ENCODE results near the gene GPR87. TPM values are rescaled to one million over a fixed set of nuclear protein-coding genes. Genes with fewer than 3 reads are reported as not detected.

Gene GPR87
- total RNA-seq, 2 donors from 2014 or later: not detected

DNA sequence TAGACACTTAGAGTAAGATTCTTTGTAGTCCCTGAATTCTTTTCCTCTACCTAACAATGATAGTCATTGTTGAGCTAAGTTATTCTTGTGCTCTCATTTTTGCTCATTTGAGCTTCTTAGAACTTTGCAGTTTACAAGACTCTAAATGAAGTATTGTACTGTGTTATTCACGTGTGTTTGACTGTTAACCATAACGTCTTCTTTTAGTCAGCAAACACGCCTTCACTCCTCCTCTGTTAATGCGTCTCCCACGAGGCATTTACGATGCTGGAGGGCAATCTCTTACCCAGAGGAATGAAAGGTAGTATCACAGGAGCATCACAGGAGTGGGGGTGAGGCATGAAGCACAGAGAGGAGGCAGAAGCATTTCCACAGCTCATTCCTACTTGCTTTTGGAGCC is 23.5 kb downstream of the GPR87 start:
- intact Hi-C loops (cut with DNase I, micrococcal nuclease): no loop called here
- DNase-seq (no peak), ATAC-seq (no peak)

DNA sequence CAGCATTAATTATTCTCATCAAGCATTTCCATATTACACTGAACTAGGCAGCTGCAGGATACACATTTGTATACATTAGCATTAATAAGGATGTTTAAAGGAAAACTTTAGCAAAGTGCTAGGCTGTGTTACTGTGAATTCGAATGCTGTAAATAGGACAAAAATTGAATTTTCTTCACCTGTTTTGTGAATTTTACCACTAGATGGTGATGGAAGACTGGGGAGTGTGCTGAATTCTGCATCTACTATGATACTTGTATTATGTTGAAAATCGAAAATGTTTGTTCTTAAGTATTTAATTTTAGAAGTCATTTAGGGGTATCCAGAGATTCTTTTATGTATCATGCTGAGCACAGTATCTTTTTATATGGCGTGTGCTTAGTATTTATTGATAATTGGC is 25.9 kb downstream of the GPR87 start:
- intact Hi-C loops (cut with DNase I, micrococcal nuclease): no loop called here
- no peak for DNase-seq
- ATAC-seq: no peak

DNA sequence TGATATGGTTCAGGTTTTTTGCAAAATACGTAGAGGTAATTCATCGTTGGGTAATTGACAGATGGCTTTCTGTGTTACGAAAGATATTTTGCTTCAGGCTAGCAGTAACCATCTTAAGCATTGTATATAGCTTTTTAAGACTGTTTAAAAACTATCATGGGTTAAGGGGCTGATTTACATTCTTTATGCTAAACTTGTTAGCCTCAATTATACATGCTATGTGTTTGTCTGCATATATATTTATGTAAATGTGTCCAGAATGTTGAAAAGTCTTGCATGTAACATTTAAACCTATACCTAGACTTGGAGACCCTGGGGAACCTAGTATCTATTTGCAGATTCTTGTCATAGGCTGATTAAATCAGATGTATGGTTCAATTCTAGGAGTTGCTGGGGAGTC is 27.2 kb downstream of the GPR87 start:
- intact Hi-C loops (cut with DNase I, micrococcal nuclease): loop anchor here in 1 of 2 donors (10.0 kb wide), 1 partner anchor 65 kb away; no protein-coding TSS in a partner anchor
- no peak for ATAC-seq

DNA sequence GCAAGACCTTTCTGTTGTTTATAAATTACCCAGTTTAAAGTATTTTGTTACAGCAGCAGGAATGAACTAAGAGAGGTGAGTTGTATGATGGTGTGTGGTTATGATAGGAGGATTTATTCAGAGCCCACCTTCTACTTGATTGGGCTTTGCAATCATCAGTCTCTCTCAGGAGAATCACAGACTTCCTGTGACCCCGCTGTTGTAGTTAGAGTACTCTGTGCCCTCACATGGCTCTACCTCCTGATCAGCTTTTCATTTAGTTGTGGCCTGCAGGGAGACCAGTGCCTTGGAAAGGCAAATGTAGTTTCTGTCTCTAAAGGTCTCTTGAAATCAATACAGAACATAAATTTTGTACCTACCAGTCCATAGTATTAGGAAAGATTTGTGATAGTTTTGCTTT is 30.7 kb downstream of the GPR87 start:
- ATAC-seq (no peak), DNase-seq (no peak)
- intact Hi-C loops (cut with DNase I, micrococcal nuclease): loop anchor here in 1 of 2 donors (10.0 kb wide), 1 partner anchor 61 kb away; no protein-coding TSS in a partner anchor

More for the DNA sequence above, 27.2 kb downstream of the GPR87 start:
- no peak for DNase-seq

DNA sequence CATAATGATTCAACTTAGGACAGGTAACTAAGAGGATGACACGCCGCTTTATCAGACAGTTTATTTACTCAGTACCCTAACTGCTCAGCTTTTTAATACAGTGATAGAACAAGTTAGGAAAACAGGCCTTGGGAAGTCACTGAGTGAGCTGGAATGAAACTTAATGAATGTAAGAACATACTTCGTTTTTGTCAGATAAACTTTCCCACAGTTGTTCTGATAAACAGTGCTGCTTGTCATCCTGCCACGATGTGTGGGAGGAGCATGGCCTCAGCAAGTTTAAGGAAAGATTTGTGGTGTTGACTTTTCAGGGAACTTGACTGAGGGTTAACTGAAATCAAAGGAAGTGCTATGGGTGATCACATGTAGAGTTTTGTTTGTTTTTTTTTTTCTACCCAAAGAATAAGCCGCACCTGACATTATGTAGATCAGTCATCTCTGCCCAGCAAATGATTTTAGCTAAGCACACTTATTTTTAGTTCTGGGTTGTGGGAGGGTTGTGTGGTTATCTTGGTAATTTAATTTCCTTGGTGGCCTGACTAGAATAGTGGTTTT is 32.6 kb downstream of the GPR87 start:
- intact Hi-C loops (cut with DNase I, micrococcal nuclease): loop anchor here (5.0 to 10.0 kb wide), 2 partner anchors 59 to 117 kb away; no protein-coding TSS in a partner anchor
- ATAC-seq (peak; percentile 69), DNase-seq (no peak)

DNA sequence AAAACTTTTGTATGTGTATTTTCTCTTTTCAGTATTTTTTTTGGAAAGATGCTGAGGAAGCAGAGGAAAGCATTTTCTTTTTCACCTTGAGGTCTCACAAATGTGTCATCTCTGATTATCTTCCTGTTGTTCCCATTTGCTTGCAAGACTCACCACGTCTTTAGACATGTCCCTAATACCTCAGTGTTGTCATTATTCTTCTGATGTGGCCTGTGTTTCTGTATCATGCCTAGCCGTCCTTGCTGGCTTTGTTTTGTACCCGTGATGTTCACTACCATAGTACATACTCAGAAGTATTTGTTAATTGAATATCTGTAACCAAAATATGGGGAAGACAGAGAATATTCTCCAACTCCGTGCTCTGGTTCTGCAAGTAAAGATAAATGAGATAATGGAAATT is 33.2 kb downstream of the GPR87 start:
- ATAC-seq (no peak), DNase-seq (no peak)
- intact Hi-C loops (cut with DNase I, micrococcal nuclease): loop anchor here (5.0 to 10.0 kb wide), 2 partner anchors 59 to 116 kb away; no protein-coding TSS in a partner anchor

DNA sequence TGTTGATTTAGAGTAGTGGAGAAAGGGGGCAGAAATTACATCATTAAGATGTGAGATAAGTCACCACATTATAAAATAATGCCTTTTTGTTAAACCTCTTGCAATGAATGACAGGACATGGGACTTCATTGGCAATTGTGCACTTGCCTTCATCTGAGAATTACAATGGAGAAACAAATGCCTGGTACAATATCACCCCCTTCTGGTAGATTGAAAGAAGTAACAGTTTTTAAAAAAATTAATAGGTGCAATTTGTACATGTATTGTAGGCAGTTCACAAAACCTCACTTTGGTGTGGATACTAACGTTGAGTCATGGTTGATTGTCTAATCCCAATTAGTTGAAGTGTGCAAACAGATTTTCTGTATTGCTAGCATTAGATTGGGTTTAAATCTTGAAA is 33.7 kb downstream of the GPR87 start:
- intact Hi-C loops (cut with DNase I, micrococcal nuclease): loop anchor here (5.0 to 10.0 kb wide), 2 partner anchors 58 to 116 kb away; no protein-coding TSS in a partner anchor
- peak; percentile 59 for ATAC-seq

DNA sequence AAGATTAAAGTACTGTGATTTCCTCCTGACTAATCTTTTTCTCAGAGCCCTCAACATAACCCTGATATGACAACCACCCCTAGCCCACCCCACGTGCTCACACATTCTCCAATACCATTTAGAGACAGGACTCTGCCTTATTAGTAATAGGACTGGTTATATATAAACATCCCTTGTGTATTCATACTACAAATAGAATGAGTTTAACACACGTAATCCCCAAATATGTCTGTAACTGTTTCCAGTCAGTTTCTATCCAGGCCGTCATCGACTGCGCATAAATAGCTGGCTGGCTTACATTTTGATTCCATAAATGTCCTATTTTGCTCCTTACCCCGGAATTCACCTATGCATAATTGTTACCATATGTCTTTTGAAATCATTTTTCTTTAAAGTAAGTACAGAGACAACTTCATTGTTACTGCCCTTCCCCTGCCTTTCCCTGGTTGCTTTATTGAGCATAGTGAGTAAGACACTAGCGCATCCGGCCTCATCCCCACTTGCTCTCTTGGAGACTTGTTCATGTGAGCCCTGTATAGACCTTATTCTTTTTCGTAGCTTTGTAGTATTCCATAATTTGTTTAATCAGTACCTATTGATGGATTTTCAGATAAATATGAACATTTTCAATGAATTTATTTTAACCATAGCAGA is 34.8 kb downstream of the GPR87 start:
- no peak for ATAC-seq
- intact Hi-C loops (cut with DNase I, micrococcal nuclease): loop anchor here (2.0 to 10.0 kb wide), 3 partner anchors 51 to 114 kb away; no protein-coding TSS in a partner anchor
- no peak for DNase-seq

More for the DNA sequence above, 33.7 kb downstream of the GPR87 start:
- no peak for DNase-seq

DNA sequence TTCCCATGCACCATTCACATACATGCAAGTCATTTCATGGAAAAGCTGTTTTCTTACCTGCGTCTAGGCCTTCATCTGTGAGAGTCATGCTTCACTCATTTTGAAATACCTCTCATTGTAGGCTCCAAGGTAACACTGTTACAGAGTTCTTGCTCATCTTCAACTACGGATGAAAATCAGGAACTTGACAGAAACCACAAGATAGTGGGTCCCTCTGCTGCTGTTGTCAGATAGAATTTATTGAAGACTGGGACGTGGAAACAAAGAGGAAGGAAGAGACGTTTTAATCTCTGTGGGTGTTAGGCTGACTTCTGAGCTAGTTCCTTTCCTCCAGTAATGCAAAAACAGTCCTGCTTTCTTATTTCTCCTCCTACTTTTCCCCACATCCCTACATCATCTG is 38.4 kb downstream of the GPR87 start, which contains the start of gene P2RY14:
P2RY14 (minus strand) TSS at position 313 of the 400 bp plus-strand sequence. CDS start 64,226 bp downstream, outside the sequence.
- intact Hi-C loops (cut with DNase I, micrococcal nuclease): no loop called here
- DNase-seq (no peak), ATAC-seq (no peak)

DNA sequence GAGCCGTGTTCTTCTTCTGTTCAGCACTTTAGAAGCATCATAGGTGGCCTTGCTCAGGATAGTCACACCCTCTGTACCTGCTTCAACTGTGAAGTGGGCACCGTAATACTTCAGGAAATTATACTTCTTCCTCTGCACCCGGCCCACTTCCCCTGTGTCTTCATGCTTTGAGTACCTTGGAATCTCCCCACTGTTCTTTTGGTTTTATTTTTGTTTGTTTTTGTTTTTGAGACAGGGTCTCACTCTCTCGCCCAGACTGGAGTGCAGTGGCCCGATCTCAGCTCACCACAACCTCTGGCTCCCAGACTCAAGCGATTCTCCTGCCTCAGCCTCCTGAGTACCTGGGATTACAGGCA is 40.0 kb downstream of the GPR87 start:
- ATAC-seq (no peak), DNase-seq (no peak)
- intact Hi-C loops (cut with DNase I, micrococcal nuclease): no loop called here

DNA sequence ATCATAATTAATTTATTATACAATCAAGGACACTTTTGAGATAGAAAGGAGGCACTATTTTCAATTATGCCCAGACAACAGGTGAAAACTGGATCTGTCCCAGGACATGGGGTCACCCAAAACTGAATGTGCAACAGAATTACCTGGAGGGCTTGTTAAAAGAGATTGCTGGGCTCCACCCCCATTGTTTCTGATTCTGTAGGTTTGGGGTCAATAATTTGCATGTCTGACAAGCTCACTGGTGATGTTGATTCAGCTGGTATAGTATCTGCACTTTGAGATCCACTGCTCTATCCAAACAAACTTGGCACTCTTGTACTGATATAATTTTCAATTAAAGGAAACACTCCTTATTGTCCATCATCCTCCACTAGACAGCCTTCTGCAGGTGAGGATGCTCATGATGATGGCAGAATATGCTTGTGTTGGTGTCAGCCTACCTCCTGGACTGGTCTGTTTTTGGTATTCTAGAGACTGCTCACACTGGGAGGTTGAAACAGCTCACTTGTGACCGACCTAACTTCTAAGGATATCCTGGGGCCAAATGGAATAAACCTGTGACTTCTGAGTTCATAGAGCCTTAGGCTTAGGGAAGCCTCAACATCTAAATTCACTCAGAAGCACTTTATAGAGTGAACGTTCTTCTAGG is 40.5 kb downstream of the GPR87 start:
- intact Hi-C loops (cut with DNase I, micrococcal nuclease): no loop called here
- no peak for DNase-seq
- no peak for ATAC-seq

DNA sequence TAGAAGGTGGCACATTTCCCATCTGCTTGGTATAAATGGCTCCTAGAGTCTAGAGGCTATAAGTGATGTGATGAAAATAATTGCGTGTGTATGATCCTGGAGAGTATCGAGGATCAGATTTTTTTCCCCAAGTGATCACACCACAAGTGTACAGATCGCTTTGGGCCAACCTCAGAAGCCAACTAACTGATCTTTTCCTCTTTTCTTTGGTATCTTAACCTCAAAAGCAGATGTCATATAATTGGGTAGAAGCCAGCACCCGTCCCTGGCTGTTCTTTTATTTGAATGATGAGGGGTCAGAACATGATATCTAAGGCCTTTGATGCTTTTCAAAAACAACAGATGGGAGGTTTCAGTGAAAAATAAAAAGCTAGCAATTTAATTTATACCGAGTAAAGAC is 41.5 kb downstream of the GPR87 start:
- DNase-seq (no peak), ATAC-seq (no peak)
- intact Hi-C loops (cut with DNase I, micrococcal nuclease): no loop called here

DNA sequence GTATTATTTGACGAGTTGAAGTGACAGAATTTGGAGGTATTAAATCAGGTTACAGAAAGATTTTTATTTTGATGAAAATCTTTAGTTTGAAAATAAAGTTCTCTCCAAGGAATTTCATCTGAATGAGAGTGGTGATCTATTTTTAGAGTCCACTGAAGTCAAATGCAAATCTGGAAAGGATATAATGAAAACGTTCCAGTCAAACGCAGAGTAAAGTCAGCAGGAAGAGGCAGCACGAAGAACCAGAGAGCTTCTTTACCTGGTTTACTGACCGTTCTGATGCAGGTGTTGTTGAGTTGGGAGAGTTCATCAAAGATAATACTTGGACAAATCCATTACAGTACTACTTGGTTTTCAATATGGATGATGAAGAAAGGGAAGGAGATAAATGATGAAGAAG is 47.0 kb downstream of the GPR87 start:
- ATAC-seq (no peak), DNase-seq (no peak)
- intact Hi-C loops (cut with DNase I, micrococcal nuclease): no loop called here

DNA sequence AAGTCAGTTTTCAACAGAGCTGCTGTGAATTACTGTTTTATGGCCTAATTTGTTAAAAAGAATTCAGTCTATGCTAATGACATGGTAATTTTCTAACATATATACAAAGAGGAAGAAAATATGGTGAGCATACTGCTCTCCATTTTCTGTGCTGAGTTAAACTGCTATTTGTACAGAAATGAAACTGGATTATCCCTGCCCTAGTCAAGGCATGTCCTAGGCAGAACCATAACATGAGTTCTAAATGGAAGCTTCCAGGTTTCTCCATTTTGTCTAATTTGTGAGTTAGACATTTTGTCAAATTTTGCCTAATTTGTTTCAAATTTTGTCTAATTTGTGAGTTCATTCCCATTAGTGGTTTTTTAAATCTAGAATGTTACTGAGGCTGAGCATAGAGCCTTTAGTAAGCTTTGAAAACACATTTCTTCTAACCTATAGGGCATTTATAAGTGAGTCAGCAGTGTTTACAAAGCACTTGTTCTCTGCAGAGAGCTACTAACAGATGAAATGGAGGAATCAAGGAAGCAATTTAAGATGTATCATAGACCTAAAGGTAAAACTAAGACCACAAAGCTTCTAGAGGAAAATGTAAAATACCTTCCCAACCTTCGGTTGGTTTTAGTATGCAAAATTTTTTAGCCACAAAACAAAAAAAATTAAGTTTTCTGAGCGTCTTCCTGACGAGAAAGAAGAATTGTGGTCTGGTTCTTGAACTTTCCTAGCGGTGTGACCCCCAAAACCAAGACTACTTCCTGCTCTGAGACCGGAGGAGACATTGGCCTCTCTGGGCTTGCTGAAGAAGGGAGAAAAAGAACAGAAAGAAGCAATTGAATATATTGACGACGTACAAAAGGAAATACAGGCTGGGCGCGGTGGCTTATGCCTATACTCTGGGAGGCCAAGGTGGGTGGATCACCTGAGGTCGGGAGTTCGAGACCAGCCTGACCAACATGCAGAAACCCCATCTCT is 48.1 kb downstream of the GPR87 start:
- no peak for DNase-seq
- intact Hi-C loops (cut with DNase I, micrococcal nuclease): no loop called here
- no peak for ATAC-seq

DNA sequence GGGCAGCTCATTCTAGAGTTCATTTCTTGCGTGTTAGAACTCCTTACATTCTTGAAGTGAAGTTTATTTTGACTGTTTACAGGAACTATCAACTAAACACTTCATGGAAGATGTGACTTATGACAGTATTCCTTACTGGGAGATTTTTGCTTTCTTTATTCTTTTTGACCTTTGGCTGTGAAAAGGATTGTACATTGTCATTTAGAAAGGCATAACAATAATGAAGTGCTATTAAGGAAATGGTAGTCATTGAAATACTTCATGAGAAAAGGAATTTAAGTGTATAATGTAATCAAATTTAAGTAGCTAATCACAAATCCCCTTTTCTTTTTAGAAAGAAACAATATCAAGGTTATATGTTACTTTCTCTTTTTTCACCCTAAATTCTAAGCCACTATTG is 49.6 kb downstream of the GPR87 start:
- intact Hi-C loops (cut with DNase I, micrococcal nuclease): no loop called here
- ATAC-seq: no peak
- no peak for DNase-seq

DNA sequence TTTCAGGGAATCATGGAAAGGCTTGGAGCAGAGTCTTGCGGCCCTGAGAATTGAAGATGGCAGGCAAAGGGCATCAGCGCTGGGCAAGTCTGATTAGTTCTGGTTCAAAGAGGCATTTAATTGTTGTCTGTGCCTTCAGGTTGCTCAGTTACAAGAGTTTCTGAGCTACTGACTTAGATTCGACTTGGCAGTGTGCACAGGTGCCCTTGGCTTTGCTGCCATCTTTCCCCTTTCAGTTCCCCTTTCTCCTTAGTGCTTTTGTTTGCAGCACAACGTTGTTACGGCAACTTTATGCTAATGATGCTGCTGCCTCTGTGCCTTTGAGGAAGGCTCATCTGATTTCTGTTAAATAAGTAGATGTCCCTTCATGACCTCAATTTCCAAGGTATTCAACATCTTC is 50.8 kb downstream of the GPR87 start:
- intact Hi-C loops (cut with DNase I, micrococcal nuclease): no loop called here
- ATAC-seq (no peak), DNase-seq (peak in 1 of 2 donors; percentile 16)

DNA sequence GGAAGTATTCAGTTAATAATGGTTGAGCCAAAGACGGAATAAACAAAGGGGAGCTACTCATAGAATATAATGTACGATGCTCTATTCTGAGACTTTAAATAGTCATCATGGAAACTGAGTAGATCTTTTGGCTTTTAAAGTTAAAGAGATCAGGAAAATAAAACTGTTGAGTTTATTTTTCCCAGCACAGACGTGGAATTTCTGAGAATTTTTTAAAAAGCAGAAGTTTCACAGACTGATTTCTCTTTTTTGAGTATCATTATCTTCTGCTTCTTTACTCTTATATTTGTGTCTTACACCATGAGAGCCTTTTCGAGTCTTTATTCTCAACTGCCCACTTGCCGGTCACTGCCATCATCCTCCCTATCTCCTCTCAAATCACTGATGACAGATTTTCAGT is 51.5 kb downstream of the GPR87 start:
- DNase-seq (no peak), ATAC-seq (no peak)
- intact Hi-C loops (cut with DNase I, micrococcal nuclease): no loop called here

DNA sequence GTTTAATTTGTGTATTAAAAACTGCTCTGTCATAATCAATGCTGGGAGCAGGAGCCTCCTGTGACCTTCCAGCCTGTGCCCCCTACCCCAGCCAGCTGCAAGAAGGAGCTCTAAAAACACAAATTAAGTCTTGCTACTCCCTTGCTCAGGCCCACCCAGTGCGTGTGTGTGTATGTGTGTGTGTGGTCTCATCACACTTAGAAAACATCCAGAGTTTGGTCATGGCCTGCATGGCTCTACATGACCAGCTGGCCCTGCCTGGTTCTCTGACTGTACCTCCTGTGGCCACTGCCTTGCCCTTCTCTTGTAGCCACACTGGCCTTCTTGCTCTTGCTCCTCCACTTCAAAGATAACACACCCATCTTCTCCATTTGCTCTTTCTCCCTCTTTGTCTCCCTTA is 52.0 kb downstream of the GPR87 start:
- intact Hi-C loops (cut with DNase I, micrococcal nuclease): no loop called here
- ATAC-seq (no peak), DNase-seq (no peak)
